K562 (cell line): ENCODE data around the gene BLTP2. TPM values are rescaled to one million over a fixed set of nuclear protein-coding genes. Genes with fewer than 3 reads are reported as not detected.

ENCODE experiments used
- ATAC-seq: fragments of 200-7000 bp; cut with Tn5 transposase; 3 replicates; pipeline ENCODE4 v1.9.1; 2020; ENCODE audit warnings: moderate library complexity
- BruUV-seq: library from RNA; stranded (reverse); fragments of 400-500 nt; replicated peaks from 2 replicates; lab custom pipeline; 2021; lab: Mats Ljungman, UMichigan
- CTCF ChIA-PET: fragments of 300-600 bp; formaldehyde crosslinking; extraction: SDS; loops from one replicate; lab custom pipeline; 2021; ENCODE audit warnings: low intra/inter-chr PET ratio; lab: Yijun Ruan, JAX
- POLR2A ChIA-PET: fragments of 300-600, 350-650 bp; sonication (Branson Sonifier 250); formaldehyde crosslinking; extraction: SDS; loops from one replicate; lab custom pipeline; 2021; ENCODE audit warnings: antibody characterized with exemption, inconsistent platforms; lab: Yijun Ruan, JAX
- DNase-seq, 4 experiments: peaks; one replicate each; pipeline versions ENCODE4 v3.0.0 to v3.0.0-alpha.2; 2011 to 2018; ENCODE audit warnings: low spot score in 3 of 4, mixed read lengths in 3 of 4; ENCODE audit errors: extremely low read depth in 1 of 4
- FAIRE-seq: peaks from 2 replicates; lab custom pipeline; 2011; peaks lifted over from hg19 to GRCh38; lab: Jason Lieb, UNC
- H2AFZ ChIP-seq: 2 replicates; pipeline ENCODE4 v1.6.0; 2011; ENCODE audit warnings: low read depth, low read length, control low read depth, inconsistent platforms
- H3K27ac ChIP-seq: fragments of 200-600 bp; 3 replicates; pipeline ENCODE4 v1.8.0; 2011; ENCODE audit warnings: low read depth, mild to moderate bottlenecking, control low read depth, inconsistent platforms, low read length, moderate library complexity, mixed read lengths; ENCODE audit errors: extremely low read depth
- H3K27me3 ChIP-seq, 2 experiments: fragments of 300-600 bp in 1 of 2; 2 replicates in 1 of 2; 3 replicates in 1 of 2; pipeline versions ENCODE4 v1.6.0 to v1.8.0; 2011; ENCODE audit warnings: inconsistent platforms in 2 of 2, low read length in 2 of 2, mild to moderate bottlenecking in 1 of 2, mixed read lengths in 1 of 2, moderate library complexity in 1 of 2; ENCODE audit not compliant: control insufficient read depth in 2 of 2, insufficient read depth in 2 of 2
- H3K36me3 ChIP-seq: fragments of 300-600 bp; 3 replicates; pipeline ENCODE4 v1.8.0; 2011; ENCODE audit warnings: mild to moderate bottlenecking, low read length, inconsistent platforms; ENCODE audit not compliant: control insufficient read depth, insufficient read depth
- H3K4me1 ChIP-seq, 2 experiments: fragments of 200-600 bp in 1 of 2; replicated peaks in 1 of 2; 2 replicates in 1 of 2; 3 replicates in 1 of 2; pipeline versions ENCODE4 v1.5.1 to v1.8.0; 2011; ENCODE audit warnings: inconsistent platforms in 2 of 2, low read length in 2 of 2, mild to moderate bottlenecking in 1 of 2, mixed read lengths in 1 of 2, moderate library complexity in 1 of 2; ENCODE audit not compliant: control insufficient read depth in 2 of 2, insufficient read depth in 2 of 2
- H3K4me2 ChIP-seq: 2 replicates; pipeline ENCODE4 v1.6.1; 2011; ENCODE audit warnings: low read length, control low read depth, inconsistent platforms, mixed read lengths; ENCODE audit not compliant: insufficient read depth
- H3K4me3 ChIP-seq: fragments of 200-600 bp; sonication (generic), shearing (Covaris generic); 2 replicates; pipeline ENCODE4 v1.5.1; 2016; ENCODE audit warnings: control low read depth, inconsistent platforms
- H3K79me2 ChIP-seq: fragments of 200-600 bp; 3 replicates; pipeline ENCODE4 v1.8.0; 2011; ENCODE audit warnings: low read length, inconsistent platforms; ENCODE audit not compliant: control insufficient read depth, insufficient read depth
- H3K9ac ChIP-seq, 2 experiments: 2 replicates each; pipeline versions ENCODE4 v1.6.0 to v1.6.1; 2011; ENCODE audit warnings: low read depth in 2 of 2, low read length in 2 of 2, control low read depth in 1 of 2, inconsistent platforms in 1 of 2, mild to moderate bottlenecking in 1 of 2, mixed read lengths in 1 of 2; ENCODE audit not compliant: insufficient read depth in 1 of 2
- H3K9me1 ChIP-seq: one replicate; pipeline ENCODE4 v1.6.0; 2011; ENCODE audit warnings: inconsistent platforms, mild to moderate bottlenecking, low read length, moderate library complexity; ENCODE audit not compliant: control insufficient read depth, insufficient read depth
- H3K9me3 ChIP-seq: replicated peaks from 2 replicates; pipeline ENCODE4 v1.5.1; 2011; ENCODE audit warnings: low read depth, low read length, inconsistent platforms; ENCODE audit not compliant: control insufficient read depth, insufficient read depth
- H4K20me1 ChIP-seq: replicated peaks from 2 replicates; pipeline ENCODE4 v1.6.1; 2011; ENCODE audit warnings: low read length, inconsistent platforms, mixed read lengths; ENCODE audit not compliant: control insufficient read depth, insufficient read depth
- ZNF644 ChIP-seq: fragments of 200-800 bp; sonication (Bioruptor generic); IDR thresholded peaks from 2 replicates; pipeline ENCODE4 v1.6.1; 2016; ENCODE audit warnings: low read depth, missing genetic modification characterization, missing compliant biosample characterization
- WGBS: fragments of 100-300 bp; shearing (Covaris generic); methylation state at CpG from one replicate; pipeline ENCODE4 v1.1.6; 2016; ENCODE audit warnings: low coverage, mixed read lengths; ENCODE audit not compliant: insufficient coverage; ENCODE audit errors: missing lambda C conversion rate; 5-methylcytosine and 5-hydroxymethylcytosine counted together
- in situ Hi-C: fragments of 300-500 bp; cut with MboI; formaldehyde crosslinking; loops from 4 replicates; pipeline ENCODE4 v1.15.0; 2018; ENCODE audit warnings: inconsistent platforms, mixed read lengths
- intact Hi-C: fragments of 100-400 bp; cut with micrococcal nuclease; formaldehyde crosslinking; loops from 2 replicates; pipeline ENCODE4 v1.14.2; 2022
- polyA plus RNA-seq, 8 experiments: library from polyadenylated mRNA; depleted of rRNA in 4 of 8; stranded (reverse) in 5 of 8; unstranded in 3 of 8; fragments of >200 nt; fragmentation: Nextera tagmentation in 2 of 8; fragmentation: Illumina TruSeq in 1 of 8; extraction: Ambion mirVana in 2 of 8; extraction: Trizol in 1 of 8; gene quantifications; 2 replicates each; pipeline versions ENCODE4 v1.2.1 to v1.2.3, GENCODE V29; 2011 to 2014; ENCODE audit warnings: inconsistent platforms in 1 of 8, missing spikeins in 1 of 8
- total RNA-seq, 7 experiments: library from RNA; depleted of rRNA in 6 of 7; stranded (reverse); fragments of >200 nt in 6 of 7; fragmentation: Illumina TruSeq in 2 of 7; extraction: Trizol in 2 of 7; gene quantifications; 2 replicates each; pipeline versions ENCODE4 v1.2.1 to v1.2.3, GENCODE V29; 2011 to 2021; ENCODE audit warnings: low replicate concordance in 1 of 7
- TF ChIP-seq, protein P1 (sequence below), 2 experiments: fragments of 450-650 bp; IDR thresholded peaks; 2 replicates each; pipeline ENCODE4 v1.6.1; 2018; ENCODE audit warnings: mild to moderate bottlenecking in 2 of 2, low read depth in 1 of 2; ENCODE audit not compliant: partially characterized antibody in 2 of 2

Gene BLTP2
- total and polyA plus RNA-seq, 9 of the 15 experiments (the other 6 are each of a cell fraction or from before 2014, with no cell fraction given): 14.7 to 174 (median 103) TPM

- TF ChIP-seq, protein P1, sequence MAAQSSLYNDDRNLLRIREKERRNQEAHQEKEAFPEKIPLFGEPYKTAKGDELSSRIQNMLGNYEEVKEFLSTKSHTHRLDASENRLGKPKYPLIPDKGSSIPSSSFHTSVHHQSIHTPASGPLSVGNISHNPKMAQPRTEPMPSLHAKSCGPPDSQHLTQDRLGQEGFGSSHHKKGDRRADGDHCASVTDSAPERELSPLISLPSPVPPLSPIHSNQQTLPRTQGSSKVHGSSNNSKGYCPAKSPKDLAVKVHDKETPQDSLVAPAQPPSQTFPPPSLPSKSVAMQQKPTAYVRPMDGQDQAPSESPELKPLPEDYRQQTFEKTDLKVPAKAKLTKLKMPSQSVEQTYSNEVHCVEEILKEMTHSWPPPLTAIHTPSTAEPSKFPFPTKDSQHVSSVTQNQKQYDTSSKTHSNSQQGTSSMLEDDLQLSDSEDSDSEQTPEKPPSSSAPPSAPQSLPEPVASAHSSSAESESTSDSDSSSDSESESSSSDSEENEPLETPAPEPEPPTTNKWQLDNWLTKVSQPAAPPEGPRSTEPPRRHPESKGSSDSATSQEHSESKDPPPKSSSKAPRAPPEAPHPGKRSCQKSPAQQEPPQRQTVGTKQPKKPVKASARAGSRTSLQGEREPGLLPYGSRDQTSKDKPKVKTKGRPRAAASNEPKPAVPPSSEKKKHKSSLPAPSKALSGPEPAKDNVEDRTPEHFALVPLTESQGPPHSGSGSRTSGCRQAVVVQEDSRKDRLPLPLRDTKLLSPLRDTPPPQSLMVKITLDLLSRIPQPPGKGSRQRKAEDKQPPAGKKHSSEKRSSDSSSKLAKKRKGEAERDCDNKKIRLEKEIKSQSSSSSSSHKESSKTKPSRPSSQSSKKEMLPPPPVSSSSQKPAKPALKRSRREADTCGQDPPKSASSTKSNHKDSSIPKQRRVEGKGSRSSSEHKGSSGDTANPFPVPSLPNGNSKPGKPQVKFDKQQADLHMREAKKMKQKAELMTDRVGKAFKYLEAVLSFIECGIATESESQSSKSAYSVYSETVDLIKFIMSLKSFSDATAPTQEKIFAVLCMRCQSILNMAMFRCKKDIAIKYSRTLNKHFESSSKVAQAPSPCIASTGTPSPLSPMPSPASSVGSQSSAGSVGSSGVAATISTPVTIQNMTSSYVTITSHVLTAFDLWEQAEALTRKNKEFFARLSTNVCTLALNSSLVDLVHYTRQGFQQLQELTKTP (IDR thresholded peaks at IDR 0.05; ENCODE audit: low read depth in 1 of 2, partially characterized antibody in 2 of 2): no peak
Measured at GRCh38 chr17:28684963-28685362, 40.0 kb upstream of the BLTP2 start (continued).

DNA sequence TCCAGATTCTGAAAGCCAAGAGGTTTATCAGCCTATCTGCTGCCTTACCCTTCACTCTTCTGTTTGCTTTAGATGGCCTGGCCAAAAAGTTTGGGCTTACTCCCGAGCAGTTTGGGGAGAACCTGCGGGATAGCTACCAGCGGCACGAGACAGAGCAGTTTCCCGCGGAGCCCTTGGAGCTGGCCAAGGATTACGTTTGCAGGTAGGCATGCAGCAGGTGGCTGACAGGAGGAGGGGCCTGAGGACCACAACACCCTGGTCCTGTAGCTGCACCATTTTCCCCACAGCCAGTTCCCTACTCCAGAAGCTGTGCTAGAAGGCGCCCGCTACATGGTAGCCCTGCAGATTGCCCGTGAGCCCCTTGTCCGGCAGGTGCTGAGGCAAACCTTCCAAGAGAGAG lies 37.7 kb upstream of the BLTP2 start:
- in situ Hi-C loops: no loop called here
- no peak for ATAC-seq
- BruUV-seq: no TSS peak
- Histone ChIP-seq H3K27me3 (no peaks in the 10 kb centered on the region), H2AFZ (no peak overlapping the region), H4K20me1 (no peaks in the 10 kb centered on the region), H3K27ac (no peak overlapping the region), H3K4me1 (no peaks in the 10 kb centered on the region), H3K9me1 (no peaks in the 10 kb centered on the region), H3K9me3 (no peaks in the 10 kb centered on the region)
- DNase-seq: no peak
- intact Hi-C loops: no loop called here
- 96% methylated on average over 11 of the region's 11 CpGs for WGBS
- no peak for FAIRE-seq
- no peak for TF ChIP-seq ZNF644 (tag)
- TF ChIP-seq, all 486 proteins: peak for 0
- Histone ChIP-seq H3K36me3 (peaks cover 93% of the 10 kb centered on the region), H3K4me2 (no peak overlapping the region), H3K4me3 (no peak overlapping the region), H3K79me2 (no peaks in the 10 kb centered on the region), H3K9ac (no peak overlapping the region; a peak in 1 of 4 replicates)
- ChIA-PET CTCF (interaction anchor here (0.7 kb wide), 1 partner anchor 21 kb away, joined by 3 read pairs; no protein-coding TSS in a partner anchor), POLR2A (interaction anchor here (0.8 to 8.6 kb wide), 7 partner anchors 11 to 65 kb away, joined by 3 to 56 read pairs (median 4); partner anchors contain the start of genes SDF2 and SUPT6H)
